Smooth muscle cell (in vitro differentiated cells): ENCODE results near the gene CCDC88A. TPM values are rescaled to one million over a fixed set of nuclear protein-coding genes. Genes with fewer than 3 reads are reported as not detected.

ENCODE experiments used
- DNase-seq: peaks from one replicate; lab custom pipeline; 2025; ENCODE audit not compliant: unreplicated experiment; lab: John Stamatoyannopoulos, UW
- H2AFZ ChIP-seq: fragments of 200-600 bp; sonication (generic); 2 replicates; pipeline ENCODE4 v1.6.0; 2016; ENCODE audit warnings: antibody characterized with exemption, low read depth, mild to moderate bottlenecking
- H3F3A ChIP-seq: fragments of 200-600 bp; sonication (generic); 2 replicates; pipeline ENCODE4 v1.6.0; 2017; ENCODE audit warnings: antibody characterized with exemption, low read depth
- H3K27ac ChIP-seq: fragments of 200-600 bp; sonication (generic); 2 replicates; pipeline ENCODE4 v1.5.1; 2016; ENCODE audit warnings: low read depth, mild to moderate bottlenecking
- H3K27me3 ChIP-seq: fragments of 200-600 bp; sonication (generic); 2 replicates; pipeline ENCODE4 v1.6.1; 2016; ENCODE audit warnings: low read depth, mild to moderate bottlenecking
- H3K36me3 ChIP-seq: fragments of 200-600 bp; sonication (generic); 2 replicates; pipeline ENCODE4 v1.5.1; 2016; ENCODE audit warnings: low read depth
- H3K4me1 ChIP-seq: fragments of 200-600 bp; sonication (generic); 2 replicates; pipeline ENCODE4 v1.5.1; 2016; ENCODE audit warnings: low read depth
- H3K4me2 ChIP-seq: fragments of 200-600 bp; sonication (generic); 2 replicates; pipeline ENCODE4 v1.6.0; 2016; ENCODE audit warnings: mild to moderate bottlenecking
- H3K4me3 ChIP-seq: fragments of 200-600 bp; sonication (generic); 2 replicates; pipeline ENCODE4 v1.5.1; 2016; ENCODE audit warnings: mild to moderate bottlenecking
- H3K79me2 ChIP-seq: fragments of 200-600 bp; sonication (generic); 2 replicates; pipeline ENCODE4 v1.6.0; 2016; ENCODE audit warnings: low read depth, mild to moderate bottlenecking
- H3K9ac ChIP-seq: fragments of 200-600 bp; sonication (generic); 2 replicates; pipeline ENCODE4 v1.6.0; 2016; ENCODE audit warnings: low read depth
- H3K9me3 ChIP-seq: fragments of 200-600 bp; sonication (generic); replicated peaks from 2 replicates; pipeline ENCODE4 v1.5.1; 2016; ENCODE audit warnings: low read depth
- H4K20me1 ChIP-seq: fragments of 200-600 bp; sonication (generic); 2 replicates; pipeline ENCODE4 v1.6.0; 2016; ENCODE audit warnings: low read depth
- WGBS: methylation state at CpG from one replicate; pipeline ENCODE4 v1.1.7; 2016; ENCODE audit warnings: low lambda C conversion rate; 5-methylcytosine and 5-hydroxymethylcytosine counted together
- polyA plus RNA-seq: library from polyadenylated mRNA; unstranded; fragments of >200 nt; fragmentation: Nextera tagmentation; extraction: Ambion mirVana; gene quantifications from 2 replicates; pipeline ENCODE4 v1.2.1, GENCODE V29; 2016
- total RNA-seq: library from RNA; depleted of rRNA; stranded (reverse); fragments of >200 nt; gene quantifications from 2 replicates; pipeline ENCODE4 v1.2.3, GENCODE V29; 2014
- TF ChIP-seq, protein P1 (sequence below): fragments of 200-600 bp; sonication (generic); IDR thresholded peaks from 2 replicates; pipeline ENCODE4 v1.5.1; 2017; ENCODE audit warnings: borderline replicate concordance, mild to moderate bottlenecking, antibody characterized with exemption; ENCODE audit not compliant: insufficient read depth, poor library complexity, severe bottlenecking

CCDC88A gene
- total and polyA plus RNA-seq, 2 experiments from 2014 or later = 28.8 to 71.1 TPM

DNA sequence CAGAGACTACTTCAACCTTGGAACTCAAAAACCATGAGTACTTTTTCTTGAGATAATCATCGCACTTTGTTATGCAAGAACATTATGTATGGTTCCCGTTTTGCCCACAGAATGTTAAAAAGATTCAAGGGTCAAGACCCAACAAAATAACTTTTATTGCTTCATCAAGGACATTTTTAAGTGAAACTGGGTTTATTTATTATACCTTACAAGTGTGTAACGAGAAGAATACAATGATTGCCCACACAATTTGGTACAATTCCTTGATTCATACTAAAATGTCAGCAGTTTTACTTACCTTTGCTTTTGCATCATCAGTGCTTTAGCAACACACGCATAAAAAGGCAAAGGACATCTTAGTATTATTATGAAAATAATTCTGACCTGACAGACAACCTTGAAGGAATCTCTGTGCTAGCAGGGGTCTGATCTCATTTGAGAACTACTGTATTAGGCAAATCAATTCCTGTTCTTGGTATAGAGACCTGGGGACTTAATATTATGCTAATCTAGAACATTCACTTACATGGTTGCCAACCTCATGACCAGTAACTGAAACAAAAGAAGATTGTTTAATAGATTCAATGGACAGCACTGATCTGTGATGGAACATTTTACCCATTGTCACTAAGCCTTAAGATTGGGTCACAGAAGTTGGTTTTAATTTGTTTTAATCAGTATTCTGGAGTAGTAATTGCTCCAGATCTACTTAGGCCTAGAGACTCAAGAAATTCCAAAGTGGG lies 16.2 kb downstream of the CCDC88A start:
- DNase-seq = no peak
- H3K4me1 ChIP-seq = no peaks in the 10 kb centered on the region
- H3K36me3 ChIP-seq = peaks cover 6% of the 10 kb centered on the region
- H4K20me1 ChIP-seq = peaks cover 7% of the 10 kb centered on the region
- H3K4me2 ChIP-seq = no peak overlapping the region
- no peaks in the 10 kb centered on the region for H3K27me3 ChIP-seq
- peaks cover 46% of the 10 kb centered on the region for H3K79me2 ChIP-seq
- H3F3A ChIP-seq = no peaks in the 10 kb centered on the region
- 95% methylated on average over 4 of the region's 4 CpGs for WGBS
- no peaks in the 10 kb centered on the region for H3K9me3 ChIP-seq
- TF ChIP-seq, protein P1, sequence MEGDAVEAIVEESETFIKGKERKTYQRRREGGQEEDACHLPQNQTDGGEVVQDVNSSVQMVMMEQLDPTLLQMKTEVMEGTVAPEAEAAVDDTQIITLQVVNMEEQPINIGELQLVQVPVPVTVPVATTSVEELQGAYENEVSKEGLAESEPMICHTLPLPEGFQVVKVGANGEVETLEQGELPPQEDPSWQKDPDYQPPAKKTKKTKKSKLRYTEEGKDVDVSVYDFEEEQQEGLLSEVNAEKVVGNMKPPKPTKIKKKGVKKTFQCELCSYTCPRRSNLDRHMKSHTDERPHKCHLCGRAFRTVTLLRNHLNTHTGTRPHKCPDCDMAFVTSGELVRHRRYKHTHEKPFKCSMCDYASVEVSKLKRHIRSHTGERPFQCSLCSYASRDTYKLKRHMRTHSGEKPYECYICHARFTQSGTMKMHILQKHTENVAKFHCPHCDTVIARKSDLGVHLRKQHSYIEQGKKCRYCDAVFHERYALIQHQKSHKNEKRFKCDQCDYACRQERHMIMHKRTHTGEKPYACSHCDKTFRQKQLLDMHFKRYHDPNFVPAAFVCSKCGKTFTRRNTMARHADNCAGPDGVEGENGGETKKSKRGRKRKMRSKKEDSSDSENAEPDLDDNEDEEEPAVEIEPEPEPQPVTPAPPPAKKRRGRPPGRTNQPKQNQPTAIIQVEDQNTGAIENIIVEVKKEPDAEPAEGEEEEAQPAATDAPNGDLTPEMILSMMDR = no peak
- no peak overlapping the region for H3K27ac ChIP-seq
- no peak overlapping the region for H3K4me3 ChIP-seq
- H2AFZ ChIP-seq = no peak overlapping the region
- H3K9ac ChIP-seq = no peak overlapping the region

DNA sequence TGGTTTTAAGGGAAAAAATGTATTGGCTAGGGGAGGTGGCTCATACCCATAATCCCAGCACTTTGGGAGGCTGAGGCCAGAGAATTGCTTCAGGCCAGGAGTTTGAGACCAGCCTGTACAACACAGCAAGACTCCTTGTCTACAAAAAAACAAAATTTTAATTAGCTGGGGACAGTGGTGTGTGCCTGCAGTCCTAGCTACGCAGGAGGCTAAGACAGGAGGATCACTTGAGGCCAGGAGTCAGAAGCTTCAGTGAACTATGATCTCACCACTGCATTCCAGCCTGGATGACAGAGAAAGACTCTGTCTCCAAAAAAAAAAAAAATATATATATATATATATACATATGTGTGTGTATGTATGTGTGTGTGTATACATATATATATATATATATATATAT lies 18.5 kb downstream of the CCDC88A start:
- H3K9ac ChIP-seq = no peak overlapping the region
- H3K4me1 ChIP-seq = no peaks in the 10 kb centered on the region
- H3K36me3 ChIP-seq = peaks cover 6% of the 10 kb centered on the region
- no peaks in the 10 kb centered on the region for H3K9me3 ChIP-seq
- H2AFZ ChIP-seq = no peak overlapping the region
- H4K20me1 ChIP-seq = peaks cover 2% of the 10 kb centered on the region
- H3K4me2 ChIP-seq = no peak overlapping the region
- no peak overlapping the region for H3K27ac ChIP-seq
- H3K79me2 ChIP-seq = peaks cover 44% of the 10 kb centered on the region
- no peak overlapping the region for H3K4me3 ChIP-seq
- DNase-seq = no peak
- H3K27me3 ChIP-seq = no peaks in the 10 kb centered on the region
- TF ChIP-seq, protein P1 = no peak
- H3F3A ChIP-seq = no peaks in the 10 kb centered on the region
- 77% methylated on average over 1 of the region's 1 CpG for WGBS

DNA sequence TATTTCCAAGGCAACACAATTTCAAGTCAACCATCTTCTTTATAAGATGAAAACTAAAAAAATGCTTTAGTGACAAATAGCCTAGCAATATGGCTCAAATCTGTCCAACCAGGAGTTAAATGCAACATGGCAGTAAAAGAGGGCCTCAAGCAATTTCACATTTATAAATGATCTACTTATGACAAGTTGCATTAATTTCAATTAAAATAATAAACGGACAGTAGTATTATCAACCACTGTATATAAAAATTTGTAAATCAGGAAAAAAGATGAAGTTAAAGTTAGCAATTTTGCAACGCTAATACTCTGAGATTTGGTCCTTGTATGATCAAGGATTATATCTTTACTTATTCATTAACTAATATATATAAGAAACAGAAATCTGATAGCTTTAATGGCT lies 19.3 kb downstream of the CCDC88A start:
- no peak overlapping the region for H2AFZ ChIP-seq
- no peak overlapping the region for H3K4me3 ChIP-seq
- H3K79me2 ChIP-seq = peaks cover 40% of the 10 kb centered on the region
- WGBS = 97% methylated on average over 2 of the region's 2 CpGs
- H3K9me3 ChIP-seq = no peaks in the 10 kb centered on the region
- no peak overlapping the region for H3K27ac ChIP-seq
- peaks cover 2% of the 10 kb centered on the region for H4K20me1 ChIP-seq
- no peaks in the 10 kb centered on the region for H3F3A ChIP-seq
- H3K9ac ChIP-seq = no peak overlapping the region
- no peak overlapping the region for H3K4me2 ChIP-seq
- no peaks in the 10 kb centered on the region for H3K27me3 ChIP-seq
- no peaks in the 10 kb centered on the region for H3K4me1 ChIP-seq
- TF ChIP-seq, protein P1 = no peak
- DNase-seq = no peak
- H3K36me3 ChIP-seq = peaks cover 6% of the 10 kb centered on the region

GRCh38 chr2:55399815-55400214 lies 19.8 kb downstream of the CCDC88A start:
- Histone ChIP-seq H3K4me2 (no peak overlapping the region), H3K9ac (no peak overlapping the region), H3K36me3 (peaks cover 6% of the 10 kb centered on the region)

More at GRCh38 chr2:55399815-55400214, 19.8 kb downstream of the CCDC88A start:
- peaks cover 2% of the 10 kb centered on the region for H4K20me1 ChIP-seq
- no peaks in the 10 kb centered on the region for H3F3A ChIP-seq
- H3K9me3 ChIP-seq = no peaks in the 10 kb centered on the region
- no peak overlapping the region for H2AFZ ChIP-seq
- peaks cover 35% of the 10 kb centered on the region for H3K79me2 ChIP-seq
- H3K27ac ChIP-seq = no peak overlapping the region
- no peaks in the 10 kb centered on the region for H3K27me3 ChIP-seq
- TF ChIP-seq, protein P1 = no peak
- no peaks in the 10 kb centered on the region for H3K4me1 ChIP-seq
- no peak overlapping the region for H3K4me3 ChIP-seq
- DNase-seq = no peak
